Stimulated activated CD4-positive, alpha-beta T cell treated with anti-CD3 and anti-CD28 coated beads, Interleukin-12 subunit alpha, Interleukin-12 subunit beta, amount 100 ng/mL, for 48 hours (primary cell): ENCODE data around the gene AURKB.
"Not testable (repeated sequence)": the region's sequence is repeated elsewhere in the genome, so short reads cannot be mapped to it uniquely, and the experiment has no call there.

Source experiments
- DNase-seq, 3 donors: peaks; one replicate each; pipeline ENCODE4 v3.0.0-alpha.2; 2020; ENCODE audit warnings: low read depth in 2 of 3, low spot score in 1 of 3

Gene AURKB

GRCh38 chr17:8189041-8189710 is 21.2 kb downstream of the AURKB start:
- DNase-seq, result no peak

DNA sequence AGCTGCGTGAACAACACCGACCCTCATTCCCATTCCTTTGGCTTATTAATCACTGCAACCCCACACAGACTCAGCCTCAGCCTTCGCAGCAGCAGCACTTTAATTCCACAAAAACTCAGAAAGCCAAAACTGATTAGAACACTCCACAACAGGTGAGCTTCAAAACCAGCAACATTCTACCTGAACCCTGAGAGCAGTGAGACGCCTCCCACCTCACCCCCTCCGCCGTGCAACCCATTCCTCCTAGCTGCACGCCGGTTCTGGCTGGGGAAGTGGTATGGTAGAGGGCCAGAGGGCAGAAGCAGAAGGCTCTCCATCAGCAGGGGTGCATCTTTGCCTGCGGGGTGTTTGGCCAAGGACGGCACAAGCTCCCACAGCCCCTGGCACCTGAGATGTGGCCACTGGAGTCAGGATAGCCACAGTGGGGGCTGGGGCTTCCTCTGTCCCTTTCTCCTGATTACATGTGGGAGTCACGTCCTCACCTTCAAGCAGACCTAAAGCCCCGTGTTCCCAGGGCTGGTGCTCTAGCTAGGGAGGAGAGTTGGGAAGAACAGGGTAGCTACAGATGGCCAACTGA is 22.0 kb downstream of the AURKB start:
- no peak for DNase-seq

- peak; percentile 85 to 98 (median 94) for DNase-seq
Measured at GRCh38 chr17:8187517-8188262, 22.7 kb downstream of the AURKB start.

DNA sequence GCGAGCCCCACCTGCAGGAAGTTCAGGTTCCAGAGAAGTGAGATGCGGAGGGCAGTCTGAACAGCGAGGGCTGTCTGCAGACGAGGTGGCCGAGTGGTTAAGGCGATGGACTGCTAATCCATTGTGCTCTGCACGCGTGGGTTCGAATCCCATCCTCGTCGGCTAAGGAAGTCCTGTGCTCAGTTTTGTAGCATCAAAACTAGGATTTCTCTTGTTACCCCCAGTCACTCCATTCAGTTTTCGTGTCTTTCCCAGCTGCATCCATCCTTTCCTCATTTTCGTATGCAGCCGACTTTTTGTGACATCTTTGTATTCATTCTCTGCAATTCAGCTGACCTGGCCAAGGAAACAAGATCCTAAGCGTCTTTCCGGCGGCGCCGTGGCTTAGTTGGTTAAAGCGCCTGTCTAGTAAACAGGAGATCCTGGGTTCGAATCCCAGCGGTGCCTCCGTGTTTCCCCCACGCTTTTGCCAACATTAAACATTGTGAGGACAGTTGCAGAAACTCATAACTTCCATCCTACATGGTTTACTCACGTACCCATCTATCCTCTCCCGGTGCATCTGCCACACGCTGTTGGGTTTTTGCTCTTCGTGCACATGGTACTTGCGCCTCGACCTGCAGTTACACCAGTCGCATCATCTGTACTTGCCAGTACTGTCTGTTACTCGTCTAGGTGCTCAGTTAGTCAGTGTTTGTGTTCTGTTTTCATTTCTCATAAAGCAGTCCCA is 23.4 kb downstream of the AURKB start:
- peak; percentile 91 to 99 (median 99) for DNase-seq

GRCh38 chr17:8186446-8186786 is 24.0 kb downstream of the AURKB start:
- DNase-seq, result no peak

DNA sequence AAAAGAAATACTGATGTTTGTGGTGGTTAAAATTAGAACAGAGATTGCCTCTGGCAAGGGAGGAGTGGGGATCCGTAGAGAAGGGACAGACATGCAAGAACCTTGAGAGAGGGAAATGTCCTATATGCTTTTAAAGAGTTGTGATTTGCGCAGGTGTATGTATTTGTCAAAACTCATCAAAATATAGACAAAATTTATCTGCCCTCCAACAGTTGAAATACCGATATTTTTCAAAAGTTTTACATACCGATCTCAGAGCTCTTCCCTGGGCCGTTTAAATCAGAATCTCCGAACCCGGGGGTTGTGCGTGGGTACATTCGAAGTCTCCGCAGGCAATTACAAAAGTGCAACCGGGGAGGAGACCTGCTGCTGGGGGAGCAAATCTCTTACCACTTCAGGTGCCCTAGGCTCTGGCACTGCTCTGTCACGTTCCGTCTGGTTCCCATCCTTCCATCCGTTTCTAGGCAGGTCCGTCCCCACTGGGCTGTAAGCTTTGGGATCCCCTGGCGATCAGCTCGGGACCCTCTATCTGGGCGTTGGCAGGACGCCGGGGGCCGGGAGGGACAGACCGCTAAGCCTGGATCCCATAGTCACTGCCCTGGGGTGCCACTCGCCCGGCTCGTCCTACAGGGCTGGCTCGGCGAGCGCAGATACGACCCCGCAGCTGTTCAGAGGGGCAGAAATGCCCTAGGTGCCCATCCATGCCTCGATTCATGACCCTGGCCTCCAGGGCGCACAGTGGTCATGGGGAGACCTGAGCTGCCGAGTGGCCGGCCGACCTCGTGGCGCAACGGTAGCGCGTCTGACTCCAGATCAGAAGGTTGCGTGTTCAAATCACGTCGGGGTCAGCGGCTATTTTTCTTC is 24.6 kb downstream of the AURKB start:
- peak; percentile 83 to 98 (median 88) for DNase-seq

GRCh38 chr17:8176998-8177731 is 33.2 kb downstream of the AURKB start:
- DNase-seq, result no peak

GRCh38 chr17:8176197-8176940 is 34.0 kb downstream of the AURKB start, which contains the start of gene TMEM107:
Gene TMEM107 (minus strand): TSS chr17:8176380. CDS start chr17:8176286, 94 bp downstream.
- peak; percentile 76 to 85 (median 82) for DNase-seq

GRCh38 chr17:8175795-8176196 is 34.6 kb downstream of the AURKB start:
- no peak for DNase-seq

DNA sequence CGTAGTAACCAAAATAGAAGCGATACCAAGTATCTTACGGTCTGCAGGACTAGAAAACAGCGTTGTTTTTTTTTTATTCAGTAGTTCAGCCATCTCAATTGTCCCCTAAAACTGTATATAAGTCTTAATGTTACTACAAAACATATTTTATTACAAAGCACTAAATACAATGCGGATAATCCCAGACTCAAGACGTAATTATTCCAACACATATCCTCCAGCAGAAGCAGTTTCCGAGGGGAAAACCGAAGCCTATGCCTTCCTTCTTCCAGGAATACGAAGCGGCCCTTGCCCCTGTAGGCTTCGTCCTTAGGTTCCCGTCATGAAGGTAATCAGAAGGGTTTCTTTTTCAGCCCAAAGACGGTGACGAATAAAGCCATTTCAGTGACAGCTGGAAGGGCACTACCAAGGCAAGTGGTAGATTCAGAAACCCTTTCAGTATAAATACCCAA is 36.5 kb downstream of the AURKB start:
- no peak for DNase-seq

DNA sequence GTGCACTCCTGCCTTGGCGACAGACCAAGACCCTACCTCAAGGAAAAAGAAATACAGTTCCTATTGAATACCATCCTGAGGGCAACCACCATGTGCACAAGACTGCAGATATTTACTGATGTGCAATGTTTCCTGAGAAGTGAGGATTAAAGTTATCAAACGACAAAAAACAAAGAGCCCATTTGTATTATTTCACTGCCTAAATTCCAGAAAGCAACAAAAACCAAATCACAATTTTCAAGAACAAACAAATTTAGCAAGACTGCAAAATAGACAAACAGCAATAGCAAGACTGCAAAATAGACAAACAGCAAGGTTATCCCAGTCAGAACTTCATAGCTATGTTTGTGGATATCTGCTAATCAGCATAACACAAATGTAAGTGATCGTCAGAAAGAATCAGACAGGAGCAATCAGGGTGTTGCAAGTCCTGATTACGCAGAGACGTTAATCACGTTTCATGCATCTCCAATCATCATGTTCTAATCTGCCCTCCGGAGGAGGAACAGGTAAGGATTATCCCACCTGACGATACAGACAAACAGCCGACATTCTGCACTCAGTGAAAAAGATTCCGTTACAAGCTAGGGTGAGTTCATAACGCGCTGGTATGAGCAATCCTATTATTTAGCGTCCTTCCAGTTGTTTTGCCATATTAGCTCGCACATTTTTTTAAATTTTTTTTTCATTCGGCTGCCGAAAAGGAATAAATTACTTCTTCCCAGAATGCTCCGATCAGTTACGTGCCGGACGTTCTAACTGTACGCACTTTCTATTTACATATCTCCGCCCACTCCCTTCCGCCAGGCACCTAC is 37.1 kb downstream of the AURKB start:
- peak in 2 of 3 donors; percentile 74 to 76 for DNase-seq

DNA sequence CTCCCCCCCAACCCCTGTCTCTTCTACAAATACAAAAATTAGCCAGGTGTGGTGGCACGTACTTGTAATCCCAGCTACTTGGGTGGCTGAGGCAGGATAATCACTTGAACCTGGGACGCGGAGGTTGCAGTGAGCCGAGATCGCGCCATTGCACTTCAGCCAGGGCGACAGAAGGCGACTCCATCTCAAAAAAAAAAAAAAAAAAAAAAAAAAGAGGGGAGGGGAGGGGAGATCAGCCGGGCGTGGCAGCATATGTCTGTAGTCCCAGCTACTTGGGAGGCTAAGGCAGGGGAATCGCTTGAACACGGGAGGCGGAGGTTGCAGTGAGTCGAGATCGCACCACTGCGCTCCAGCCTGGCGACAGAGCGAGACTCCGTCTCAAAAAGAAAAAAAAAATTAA is 40.2 kb downstream of the AURKB start:
- DNase-seq, result not testable (repeated sequence)

- DNase-seq, result no peak
Measured at GRCh38 chr17:8167526-8167925, 42.8 kb downstream of the AURKB start.

GRCh38 chr17:8166731-8167130 is 43.6 kb downstream of the AURKB start:
- DNase-seq, result no peak

- DNase-seq, result no peak
Measured at GRCh38 chr17:8164815-8165131, 45.6 kb downstream of the AURKB start.

- DNase-seq, result peak; percentile 70 to 75 (median 70)
Measured at GRCh38 chr17:8163978-8164814, 46.2 kb downstream of the AURKB start.
